ENCODE data around the gene TVP23B. TPM values are rescaled to one million over a fixed set of nuclear protein-coding genes. Genes with fewer than 3 reads are reported as not detected.
A peak's percentile ranks its signal among the peaks of the same experiment; 100 is the strongest.
"Not testable (repeated sequence)": the region's sequence is repeated elsewhere in the genome, so short reads cannot be mapped to it uniquely, and the experiment has no call there.

TVP23B gene
- total RNA-seq, 1 donor from 2014 or later, result 50.1 TPM

DNA sequence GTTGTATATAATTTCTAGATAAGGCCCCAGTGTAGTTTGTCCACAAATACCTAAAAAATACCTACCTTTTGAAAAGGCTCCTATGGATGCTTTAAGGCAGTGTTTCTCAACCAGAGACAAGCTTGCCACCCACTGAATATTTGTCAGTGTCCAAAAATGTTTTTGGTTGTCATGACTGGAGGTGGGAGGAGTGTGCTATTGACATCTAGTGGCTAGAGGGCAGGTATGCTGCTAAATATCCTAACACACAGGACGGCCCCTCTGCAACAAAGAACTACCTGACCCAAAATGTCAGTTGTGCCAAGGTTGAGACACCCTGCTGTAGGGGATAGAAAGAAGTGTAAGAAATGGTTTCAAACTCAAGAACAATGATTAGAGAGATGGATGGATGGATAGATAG lies 10.4 kb downstream of the TVP23B start:
- not testable (repeated sequence) for H3K4me3 Mint-ChIP-seq (ENCODE audit: unreplicated experiment); DNase-seq (ENCODE audit: low spot score); H3K36me3 Mint-ChIP-seq (ENCODE audit: low read depth); H3K9me3 Mint-ChIP-seq (ENCODE audit: low read depth); H3K27ac Mint-ChIP-seq (ENCODE audit: unreplicated experiment); H3K27me3 Mint-ChIP-seq (ENCODE audit: low read depth)
- TF ChIP-seq, protein P1, sequence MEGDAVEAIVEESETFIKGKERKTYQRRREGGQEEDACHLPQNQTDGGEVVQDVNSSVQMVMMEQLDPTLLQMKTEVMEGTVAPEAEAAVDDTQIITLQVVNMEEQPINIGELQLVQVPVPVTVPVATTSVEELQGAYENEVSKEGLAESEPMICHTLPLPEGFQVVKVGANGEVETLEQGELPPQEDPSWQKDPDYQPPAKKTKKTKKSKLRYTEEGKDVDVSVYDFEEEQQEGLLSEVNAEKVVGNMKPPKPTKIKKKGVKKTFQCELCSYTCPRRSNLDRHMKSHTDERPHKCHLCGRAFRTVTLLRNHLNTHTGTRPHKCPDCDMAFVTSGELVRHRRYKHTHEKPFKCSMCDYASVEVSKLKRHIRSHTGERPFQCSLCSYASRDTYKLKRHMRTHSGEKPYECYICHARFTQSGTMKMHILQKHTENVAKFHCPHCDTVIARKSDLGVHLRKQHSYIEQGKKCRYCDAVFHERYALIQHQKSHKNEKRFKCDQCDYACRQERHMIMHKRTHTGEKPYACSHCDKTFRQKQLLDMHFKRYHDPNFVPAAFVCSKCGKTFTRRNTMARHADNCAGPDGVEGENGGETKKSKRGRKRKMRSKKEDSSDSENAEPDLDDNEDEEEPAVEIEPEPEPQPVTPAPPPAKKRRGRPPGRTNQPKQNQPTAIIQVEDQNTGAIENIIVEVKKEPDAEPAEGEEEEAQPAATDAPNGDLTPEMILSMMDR (IDR thresholded peaks at IDR 0.05), result peak; percentile 37
- peaks cover 34% of the 10 kb centered on the region for H3K4me1 Mint-ChIP-seq (ENCODE audit: low read depth)

DNA sequence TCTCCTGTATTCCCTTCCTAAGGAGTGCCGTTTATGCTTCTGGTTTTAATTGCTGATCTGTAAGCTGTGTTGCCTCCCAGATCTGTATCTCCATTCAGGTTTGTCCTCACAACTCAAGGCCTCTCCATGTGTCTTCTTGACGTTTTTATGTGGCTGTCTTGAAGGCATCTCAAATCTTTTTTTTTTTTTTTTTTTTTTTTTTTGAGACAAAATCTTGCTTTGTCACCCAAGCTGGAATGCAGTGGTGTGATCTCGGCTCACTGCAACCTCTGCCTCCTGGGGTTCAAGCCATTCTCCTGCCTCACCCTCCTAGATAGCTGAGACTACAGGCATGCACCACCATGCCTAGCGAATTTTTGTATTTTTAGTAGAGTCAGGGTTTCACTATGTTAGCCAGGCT lies 13.9 kb downstream of the TVP23B start:
- H3K4me3 Mint-ChIP-seq (ENCODE audit: unreplicated experiment); H3K9me3 Mint-ChIP-seq (ENCODE audit: low read depth); DNase-seq (ENCODE audit: low spot score); H3K27me3 Mint-ChIP-seq (ENCODE audit: low read depth); H3K36me3 Mint-ChIP-seq (ENCODE audit: low read depth): not testable (repeated sequence)
- H3K27ac Mint-ChIP-seq (ENCODE audit: unreplicated experiment), result peak overlapping the region; percentile 78
- H3K4me1 Mint-ChIP-seq (ENCODE audit: low read depth), result peaks cover 17% of the 10 kb centered on the region

DNA sequence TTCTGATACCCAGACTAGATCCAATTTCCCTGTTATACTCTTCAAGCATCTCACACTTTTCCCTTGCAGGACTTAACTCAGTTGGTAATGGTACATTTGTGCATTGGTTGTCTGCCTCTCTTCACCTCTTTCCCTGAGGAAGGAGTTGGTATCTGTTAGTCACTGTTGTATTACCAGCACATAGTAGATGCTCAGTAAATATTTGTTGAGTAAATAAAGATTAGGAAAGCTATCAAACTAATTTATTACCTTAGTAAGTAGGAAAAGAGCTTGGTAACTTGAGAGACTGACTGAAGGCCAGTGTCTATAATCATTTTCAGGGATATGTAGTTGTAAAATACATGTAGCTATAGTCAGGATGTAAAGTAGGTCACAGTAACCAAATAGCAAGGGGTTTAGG lies 15.9 kb downstream of the TVP23B start:
- not testable (repeated sequence) for DNase-seq (ENCODE audit: low spot score); H3K27ac Mint-ChIP-seq (ENCODE audit: unreplicated experiment); H3K4me3 Mint-ChIP-seq (ENCODE audit: unreplicated experiment); H3K9me3 Mint-ChIP-seq (ENCODE audit: low read depth); H3K27me3 Mint-ChIP-seq (ENCODE audit: low read depth)
- H3K36me3 Mint-ChIP-seq (ENCODE audit: low read depth), result peaks cover 11% of the 10 kb centered on the region
- peaks cover 25% of the 10 kb centered on the region for H3K4me1 Mint-ChIP-seq (ENCODE audit: low read depth)

DNA sequence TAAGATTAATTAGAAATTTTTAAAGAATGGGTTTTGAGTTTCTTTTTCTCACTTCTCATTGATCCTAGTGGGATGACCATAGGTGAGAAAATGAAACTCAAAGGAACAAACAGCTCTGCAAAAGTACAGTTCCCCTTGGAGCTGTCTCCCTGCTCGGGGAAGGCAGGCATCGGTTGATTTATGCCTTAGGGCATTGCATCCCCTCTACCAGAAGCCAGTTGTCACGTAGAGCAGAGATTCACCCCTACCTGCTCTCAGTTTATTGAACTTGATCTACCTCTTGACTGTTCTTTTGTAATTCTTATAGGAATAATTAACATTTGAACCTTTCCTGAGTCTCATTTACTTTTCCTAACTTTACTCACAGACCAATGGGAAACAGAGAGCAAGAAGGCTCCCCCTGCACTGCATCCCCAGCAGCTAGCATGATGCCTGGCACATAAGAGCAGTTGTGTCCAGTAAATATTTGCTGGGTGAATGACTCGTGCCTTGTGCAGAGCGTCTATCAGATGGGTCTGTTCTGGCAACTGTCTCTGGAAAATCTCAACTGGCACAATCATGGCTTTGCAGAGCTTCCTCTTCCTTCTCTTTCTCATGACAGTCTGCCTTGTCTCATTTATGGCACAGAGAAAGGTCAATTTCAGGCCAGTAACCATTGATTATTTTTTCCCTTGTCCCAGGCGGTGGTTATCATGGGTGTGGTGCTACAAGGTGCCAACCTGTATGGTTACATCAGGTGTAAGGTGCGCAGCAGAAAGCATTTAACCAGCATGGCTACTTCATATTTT lies 22.7 kb downstream of the TVP23B start:
- H3K36me3 Mint-ChIP-seq (ENCODE audit: low read depth), result peaks cover 16% of the 10 kb centered on the region
- H3K4me1 Mint-ChIP-seq (ENCODE audit: low read depth); H3K4me3 Mint-ChIP-seq (ENCODE audit: unreplicated experiment); H3K27me3 Mint-ChIP-seq (ENCODE audit: low read depth); H3K9me3 Mint-ChIP-seq (ENCODE audit: low read depth); DNase-seq (ENCODE audit: low spot score); H3K27ac Mint-ChIP-seq (ENCODE audit: unreplicated experiment): not testable (repeated sequence)

DNA sequence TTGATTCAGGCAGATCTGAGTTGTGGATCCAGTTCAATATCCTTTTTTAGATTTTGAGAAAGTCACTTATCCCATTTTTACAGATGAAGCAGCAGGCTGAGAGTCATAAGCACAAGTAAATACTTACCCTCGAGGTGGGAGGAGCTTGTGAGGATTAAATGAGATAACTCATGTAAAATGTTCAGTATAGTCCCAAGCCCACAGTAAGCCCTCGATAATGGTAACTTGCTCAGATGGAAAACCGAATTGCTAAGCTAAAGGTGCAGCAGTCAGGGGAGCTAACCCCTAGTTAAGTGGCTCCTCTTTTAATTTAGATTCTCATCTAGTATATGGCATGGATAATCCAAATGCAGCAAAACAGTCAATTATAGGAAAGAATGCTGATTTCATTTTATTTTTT lies 34.9 kb downstream of the TVP23B start:
- H3K36me3 Mint-ChIP-seq (ENCODE audit: low read depth); H3K9me3 Mint-ChIP-seq (ENCODE audit: low read depth); H3K4me3 Mint-ChIP-seq (ENCODE audit: unreplicated experiment); DNase-seq (ENCODE audit: low spot score); H3K27me3 Mint-ChIP-seq (ENCODE audit: low read depth); H3K4me1 Mint-ChIP-seq (ENCODE audit: low read depth); H3K27ac Mint-ChIP-seq (ENCODE audit: unreplicated experiment): not testable (repeated sequence)

DNA sequence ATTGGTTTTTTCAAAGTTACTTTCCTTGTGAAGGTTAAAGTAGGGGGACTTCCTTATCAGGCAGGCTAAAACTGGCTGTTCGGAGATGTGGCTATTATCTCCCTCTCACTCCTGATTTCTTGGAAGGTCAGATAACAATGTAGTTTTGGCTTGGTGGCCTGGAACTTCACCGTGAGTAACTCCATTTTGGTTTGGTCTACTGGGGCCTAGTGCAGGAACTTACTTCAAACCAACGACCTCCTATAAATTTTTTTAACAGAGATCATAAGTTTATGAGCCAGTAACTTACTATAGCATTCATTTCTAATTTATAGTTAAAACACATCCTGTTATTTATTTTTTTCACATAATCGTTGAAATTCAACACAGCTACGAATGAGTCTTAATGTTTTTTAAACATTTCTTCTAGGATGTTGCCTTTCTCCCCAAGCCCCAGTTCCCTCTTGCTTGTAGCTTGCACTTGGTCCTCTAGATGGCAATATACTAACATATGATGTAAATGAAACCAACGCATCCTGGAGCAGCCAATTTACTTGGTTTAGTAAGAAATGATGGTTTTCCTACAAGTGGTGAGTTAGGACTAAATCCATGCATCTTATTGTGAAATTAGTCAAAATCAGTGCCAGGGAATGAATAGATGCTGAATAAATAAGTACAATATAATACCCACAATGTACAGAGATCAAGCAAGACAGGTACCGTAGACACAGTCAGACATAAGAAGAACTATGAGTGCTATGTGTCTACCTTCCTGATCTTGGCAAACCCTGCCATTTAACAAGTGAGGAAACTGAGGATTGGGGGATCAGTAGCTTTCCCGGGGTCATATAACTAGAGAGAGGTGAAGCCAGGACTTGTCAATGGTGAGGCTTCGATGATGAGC lies 35.7 kb downstream of the TVP23B start:
- not testable (repeated sequence) for DNase-seq (ENCODE audit: low spot score); H3K27me3 Mint-ChIP-seq (ENCODE audit: low read depth); H3K27ac Mint-ChIP-seq (ENCODE audit: unreplicated experiment); H3K36me3 Mint-ChIP-seq (ENCODE audit: low read depth); H3K9me3 Mint-ChIP-seq (ENCODE audit: low read depth); H3K4me3 Mint-ChIP-seq (ENCODE audit: unreplicated experiment); H3K4me1 Mint-ChIP-seq (ENCODE audit: low read depth)
- TF ChIP-seq, protein P1 (IDR thresholded peaks at IDR 0.05), result peak; percentile 85

DNA sequence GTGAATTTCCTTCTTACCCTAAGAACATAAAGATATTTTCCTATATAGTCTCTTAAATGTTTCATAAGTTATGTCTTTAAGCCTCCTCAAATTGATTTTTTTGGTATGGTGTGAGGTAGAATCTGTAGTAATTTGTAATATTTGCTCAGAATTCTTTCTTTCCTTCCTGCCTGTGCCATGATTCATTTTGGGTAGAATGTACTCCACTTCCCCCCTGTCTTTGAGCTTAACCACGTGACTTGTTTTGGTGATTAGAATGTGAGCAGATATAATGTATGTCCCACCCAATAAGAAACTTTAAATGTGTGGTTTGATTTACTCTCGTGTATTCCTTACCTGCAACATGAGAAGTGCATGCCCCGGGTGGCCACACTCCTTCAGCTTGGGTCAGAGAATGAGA lies 40.4 kb downstream of the TVP23B start:
- H3K36me3 Mint-ChIP-seq (ENCODE audit: low read depth); H3K4me3 Mint-ChIP-seq (ENCODE audit: unreplicated experiment); H3K27ac Mint-ChIP-seq (ENCODE audit: unreplicated experiment); H3K4me1 Mint-ChIP-seq (ENCODE audit: low read depth); DNase-seq (ENCODE audit: low spot score); H3K9me3 Mint-ChIP-seq (ENCODE audit: low read depth); H3K27me3 Mint-ChIP-seq (ENCODE audit: low read depth): not testable (repeated sequence)

DNA sequence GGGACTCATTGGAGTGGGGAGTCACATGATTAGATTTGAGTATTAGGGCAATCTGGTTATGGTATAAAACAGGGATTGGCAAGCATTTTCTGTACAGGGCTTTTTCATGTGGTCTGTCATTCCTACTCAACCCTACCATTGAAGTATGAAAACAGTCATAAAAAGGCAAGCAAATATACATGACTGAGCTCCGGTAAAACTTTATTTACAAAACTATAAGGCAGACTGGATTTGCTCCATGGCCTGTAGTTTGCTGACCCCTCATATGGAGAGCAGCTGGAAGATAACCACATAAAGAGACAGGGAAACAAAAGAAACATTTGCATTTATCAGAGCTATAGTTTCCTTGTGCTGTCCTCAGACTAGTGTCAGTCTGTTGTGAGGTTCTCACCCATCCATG lies 46.6 kb downstream of the TVP23B start:
- H3K4me3 Mint-ChIP-seq (ENCODE audit: unreplicated experiment); H3K27ac Mint-ChIP-seq (ENCODE audit: unreplicated experiment); H3K27me3 Mint-ChIP-seq (ENCODE audit: low read depth); H3K4me1 Mint-ChIP-seq (ENCODE audit: low read depth); DNase-seq (ENCODE audit: low spot score); H3K36me3 Mint-ChIP-seq (ENCODE audit: low read depth); H3K9me3 Mint-ChIP-seq (ENCODE audit: low read depth): not testable (repeated sequence)

All from chondrocyte (in vitro differentiated cells).